ENCODE data around the gene ORMDL3. TPM values are rescaled to one million over a fixed set of nuclear protein-coding genes. Genes with fewer than 3 reads are reported as not detected.

The ORMDL3 gene
- total RNA-seq, 4 donors from 2014 or later: 58.1 to 84.0 (median 70.0) TPM

- WGBS, 2 donors: 62 to 71% methylated on average over 8 of the region's 8 CpGs
- DNase-seq (ENCODE audit: low spot score in 2 of 2): no peak
Observed at GRCh38 chr17:39965017-39965699, 37.8 kb upstream of the ORMDL3 start.

DNA sequence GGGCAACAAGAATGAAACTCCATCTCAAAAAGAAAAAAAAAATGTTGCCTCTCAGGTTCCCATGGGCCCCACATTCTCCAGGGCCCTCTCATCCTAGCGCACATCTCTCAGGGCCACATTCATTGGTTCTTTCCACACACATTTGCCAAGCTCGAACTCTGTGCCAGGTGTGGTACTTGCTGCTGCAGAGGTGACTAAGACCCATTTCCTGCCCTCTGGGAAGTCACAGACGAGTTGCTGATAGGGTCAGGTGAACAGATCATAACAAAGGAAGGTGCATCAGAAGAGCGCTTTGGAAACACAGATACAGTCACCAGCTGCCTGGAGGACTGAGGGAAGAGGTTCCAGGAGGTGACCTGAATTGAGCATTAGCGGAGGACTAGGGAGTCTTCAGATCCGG is 36.4 kb upstream of the ORMDL3 start:
- 51 to 65% methylated on average over 6 of the region's 6 CpGs for WGBS, 2 donors
- TF ChIP-seq, protein P1, sequence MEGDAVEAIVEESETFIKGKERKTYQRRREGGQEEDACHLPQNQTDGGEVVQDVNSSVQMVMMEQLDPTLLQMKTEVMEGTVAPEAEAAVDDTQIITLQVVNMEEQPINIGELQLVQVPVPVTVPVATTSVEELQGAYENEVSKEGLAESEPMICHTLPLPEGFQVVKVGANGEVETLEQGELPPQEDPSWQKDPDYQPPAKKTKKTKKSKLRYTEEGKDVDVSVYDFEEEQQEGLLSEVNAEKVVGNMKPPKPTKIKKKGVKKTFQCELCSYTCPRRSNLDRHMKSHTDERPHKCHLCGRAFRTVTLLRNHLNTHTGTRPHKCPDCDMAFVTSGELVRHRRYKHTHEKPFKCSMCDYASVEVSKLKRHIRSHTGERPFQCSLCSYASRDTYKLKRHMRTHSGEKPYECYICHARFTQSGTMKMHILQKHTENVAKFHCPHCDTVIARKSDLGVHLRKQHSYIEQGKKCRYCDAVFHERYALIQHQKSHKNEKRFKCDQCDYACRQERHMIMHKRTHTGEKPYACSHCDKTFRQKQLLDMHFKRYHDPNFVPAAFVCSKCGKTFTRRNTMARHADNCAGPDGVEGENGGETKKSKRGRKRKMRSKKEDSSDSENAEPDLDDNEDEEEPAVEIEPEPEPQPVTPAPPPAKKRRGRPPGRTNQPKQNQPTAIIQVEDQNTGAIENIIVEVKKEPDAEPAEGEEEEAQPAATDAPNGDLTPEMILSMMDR (IDR thresholded peaks at IDR 0.05): no peak
- no peak for TF ChIP-seq POLR2A (IDR thresholded peaks at IDR 0.05)
- intact Hi-C loops (cut with DNase I; ENCODE audit: low total_unique reads): no loop called here
- no peak for DNase-seq (ENCODE audit: low spot score in 2 of 2)
- no peak overlapping the region for H3K4me3 ChIP-seq (ENCODE audit: low read depth, poor library complexity, severe bottlenecking)

More at GRCh38 chr17:39965017-39965699, 37.8 kb upstream of the ORMDL3 start:
- intact Hi-C loops (cut with DNase I; ENCODE audit: low total_unique reads): no loop called here
- TF ChIP-seq POLR2A (IDR thresholded peaks at IDR 0.05): no peak
- TF ChIP-seq, protein P1 (IDR thresholded peaks at IDR 0.05): no peak
- no peak overlapping the region for H3K4me3 ChIP-seq (ENCODE audit: low read depth, poor library complexity, severe bottlenecking)

GRCh38 chr17:39962642-39963220 is 35.3 kb upstream of the ORMDL3 start, which contains the start of gene GSDMA:
Gene GSDMA (plus strand): TSS chr17:39963004. CDS start chr17:39965688, 2,684 bp downstream.
- intact Hi-C loops (cut with DNase I; ENCODE audit: low total_unique reads): no loop called here

GRCh38 chr17:39960524-39961041 is 33.2 kb upstream of the ORMDL3 start:
- 62 to 63% methylated on average over 7 to 8 of the region's 8 CpGs for WGBS, 2 donors
- DNase-seq (ENCODE audit: low spot score in 2 of 2): no peak
- intact Hi-C loops (cut with DNase I; ENCODE audit: low total_unique reads): no loop called here
- TF ChIP-seq POLR2A (IDR thresholded peaks at IDR 0.05): no peak
- no peak overlapping the region for H3K4me3 ChIP-seq (ENCODE audit: low read depth, poor library complexity, severe bottlenecking)

More at GRCh38 chr17:39962642-39963220, 35.3 kb upstream of the ORMDL3 start, which contains the start of gene GSDMA:
- no peak within 1 kb of the TSS for H3K4me3 ChIP-seq (ENCODE audit: low read depth, poor library complexity, severe bottlenecking)
- no peak for TF ChIP-seq POLR2A (IDR thresholded peaks at IDR 0.05)
- TF ChIP-seq, protein P1 (IDR thresholded peaks at IDR 0.05): no peak
- WGBS, 2 donors: 43 to 70% methylated on average over 5 to 6 of the region's 6 CpGs
- DNase-seq (ENCODE audit: low spot score in 2 of 2): no peak

GRCh38 chr17:39955726-39956225 is 28.4 kb upstream of the ORMDL3 start:
- intact Hi-C loops (cut with DNase I; ENCODE audit: low total_unique reads): no loop called here
- no peak for TF ChIP-seq POLR2A (IDR thresholded peaks at IDR 0.05)
- TF ChIP-seq, protein P1 (IDR thresholded peaks at IDR 0.05): no peak
- 69 to 71% methylated on average over 4 of the region's 4 CpGs for WGBS, 2 donors
- DNase-seq (ENCODE audit: low spot score in 2 of 2): no peak
- H3K4me3 ChIP-seq (ENCODE audit: low read depth, poor library complexity, severe bottlenecking): no peak overlapping the region

- DNase-seq (ENCODE audit: low spot score in 2 of 2): no peak
- H3K4me3 ChIP-seq (ENCODE audit: low read depth, poor library complexity, severe bottlenecking): no peak overlapping the region
- 45 to 71% methylated on average over 4 of the region's 4 CpGs for WGBS, 2 donors
- TF ChIP-seq, protein P1 (IDR thresholded peaks at IDR 0.05): no peak
- TF ChIP-seq POLR2A (IDR thresholded peaks at IDR 0.05): no peak
- intact Hi-C loops (cut with DNase I; ENCODE audit: low total_unique reads): no loop called here
Observed at GRCh38 chr17:39954876-39955275, 27.5 kb upstream of the ORMDL3 start.

Measured in lower leg skin (tissue), 4 donors.